SH-SY5Y (cell line): ENCODE results near the gene PLEKHA6.

Source experiments
- GATA2 ChIP-seq: IDR thresholded peaks from 2 replicates; pipeline ENCODE4 v1.6.1; 2011; ENCODE audit warnings: mild to moderate bottlenecking, low read depth, low read length
- GATA3 ChIP-seq: IDR thresholded peaks from 2 replicates; pipeline ENCODE4 v1.6.1; 2011; ENCODE audit warnings: low read depth, mild to moderate bottlenecking, low read length, moderate library complexity

DNA sequence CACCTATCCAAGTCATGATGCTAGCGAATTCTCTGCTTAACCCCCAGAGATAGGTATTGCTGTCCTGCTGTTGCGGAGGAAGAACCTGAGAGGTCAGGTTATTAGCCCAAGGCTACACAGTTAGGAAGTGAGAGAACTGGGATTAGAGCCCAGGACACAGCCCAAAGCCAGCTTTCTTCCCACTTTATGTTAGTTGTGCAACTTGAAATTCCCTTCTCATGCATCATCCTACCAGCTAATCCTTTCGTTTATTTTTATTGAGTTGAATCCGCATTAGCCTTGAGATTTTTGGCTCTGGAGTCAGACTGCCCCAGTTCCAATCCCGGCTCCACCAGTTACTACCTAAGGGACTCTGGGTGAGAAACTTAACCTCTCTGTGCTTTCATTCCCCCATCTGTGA lies 65.4 kb downstream of the PLEKHA6 start:
- TF ChIP-seq GATA2 (no peak), GATA3 (no peak)
